WTC11 (cell line): Measurements from ENCODE around the gene SMYD1. TPM values are rescaled to one million over a fixed set of nuclear protein-coding genes. Genes with fewer than 3 reads are reported as not detected.

Experiments used
- microRNA-seq: library from miRNA; unstranded; fragments of <30 nt; microRNA quantifications from one replicate; pipeline ENCODE4 v1.2.0, GENCODE V29; 2022; ENCODE audit warnings: borderline number of aligned reads
- total RNA-seq: library from RNA; stranded (reverse); gene quantifications from 3 replicates; pipeline ENCODE4 v1.2.3, GENCODE V29; 2021

Gene SMYD1
- total RNA-seq, 1 experiment from 2014 or later: not detected

Small RNA genes lying within 50 kb of the gene (microRNA-seq; reads per million reads assigned to microRNA genes)
- gene MIR4780: not detected

Other genes with a start within 250 kb of the SMYD1 start
- gene RGPD2, start 242.0 kb upstream of the SMYD1 start, total RNA-seq: 3.3 to 4.4 TPM (median 3.7 TPM) in 3 replicates
- gene RNU2-63P, start 51.3 kb upstream of the SMYD1 start, total RNA-seq: 2.5 to 7.7 TPM (median 5.2 TPM) in 3 replicates
- 7.6 to 9.6 TPM (median 9.3 TPM) in 3 replicates for gene KRCC1, start 12.0 kb upstream of the SMYD1 start, total RNA-seq
- gene FABP1, start 60.2 kb downstream of the SMYD1 start, total RNA-seq: 0.39 to 1.1 TPM (median 0.46 TPM) in 3 replicates
- gene THNSL2, start 102.5 kb downstream of the SMYD1 start, total RNA-seq: 10.5 to 15.7 TPM (median 15.1 TPM) in 3 replicates